Measurements from ENCODE around the gene ROR1. TPM values are rescaled to one million over a fixed set of nuclear protein-coding genes. Genes with fewer than 3 reads are reported as not detected.

ROR1 gene
- total and polyA plus RNA-seq, 2 of the 4 experiments (the other 2 are of a cell fraction) = 4.4 to 10.0 TPM

DNA sequence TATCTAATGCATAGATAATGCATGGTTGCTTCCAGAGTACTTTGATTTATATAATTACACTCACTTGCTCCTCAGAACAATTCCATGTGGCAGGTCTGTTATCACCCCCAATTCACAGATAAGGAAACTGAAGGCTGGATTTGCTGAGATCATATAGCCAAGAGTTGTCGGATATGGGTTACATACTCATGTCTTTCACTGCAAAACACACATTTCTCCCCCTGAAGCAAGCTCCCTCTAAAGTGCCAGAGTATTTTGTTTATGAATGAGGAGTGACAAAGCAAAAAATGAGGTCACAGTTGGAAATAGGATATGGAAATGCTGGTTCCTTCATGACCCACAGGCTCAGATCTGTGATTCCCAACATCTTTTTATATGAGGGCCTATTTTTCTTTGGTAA lies 134.2 kb downstream of the ROR1 start:
- peak; percentile 24; the same call in 1 of the 2 replicates for ATAC-seq (ENCODE audit: low read depth)
- Histone ChIP-seq H3K9me3 (ENCODE audit: control insufficient read depth, insufficient read depth, low read length) (no peaks in the 10 kb centered on the region), H3K4me2 (ENCODE audit: low read depth, low read length) (no peak overlapping the region), H2BK15ac (ENCODE audit: low read depth, low read length) (no peak overlapping the region), H3K14ac (replicated peaks; ENCODE audit: low read depth, low read length) (no peak overlapping the region), H4K20me1 (ENCODE audit: insufficient read depth, low read length) (no peaks in the 10 kb centered on the region), H3K4ac (ENCODE audit: low read depth, low read length) (no peak overlapping the region), H2BK20ac (ENCODE audit: low read depth, low read length) (no peak overlapping the region), H4K91ac (ENCODE audit: insufficient read depth, low read depth, low read length) (no peak overlapping the region), H3K79me1 (ENCODE audit: low read depth in 1 of 2, low read length in 2 of 2) (no peaks in the 10 kb centered on the region), H3K9me1 (ENCODE audit: insufficient read depth, low read length) (no peaks in the 10 kb centered on the region; the same call in 1 of the 2 replicates), H3K36me3 (ENCODE audit: control insufficient read depth, insufficient read depth, low read length) (no peaks in the 10 kb centered on the region), H2BK5ac (ENCODE audit: low read depth, low read length, poor library complexity, severe bottlenecking) (no peak overlapping the region), H3K56ac (ENCODE audit: extremely low read depth, insufficient read depth, low read length) (no peak overlapping the region), H2BK120ac (ENCODE audit: low read depth, low read length) (no peak overlapping the region), H3K9ac (ENCODE audit: low read depth, low read length) (no peak overlapping the region), H4K8ac (ENCODE audit: low read depth in 2 of 2, low read length in 2 of 2) (no peak overlapping the region), H2AFZ (replicated peaks; ENCODE audit: low read length, poor library complexity) (no peak overlapping the region), H2AK5ac (ENCODE audit: low read depth, low read length) (no peak overlapping the region), H3K18ac (ENCODE audit: low read depth, low read length) (no peak overlapping the region), H4K5ac (ENCODE audit: low read depth, low read length) (no peak overlapping the region), H2AK9ac (replicated peaks; ENCODE audit: low read depth, low read length, poor library complexity) (no peak overlapping the region), H3K27ac (ENCODE audit: insufficient read depth, low read length) (no peak overlapping the region), H3K4me1 (ENCODE audit: control insufficient read depth, insufficient read depth, low read length) (peaks cover 2% of the 10 kb centered on the region; the same call in 1 of the 2 replicates), H3K4me3 (ENCODE audit: insufficient read depth, low read depth, low read length) (no peak overlapping the region), H3K23ac (ENCODE audit: low read depth, low read length) (no peak overlapping the region), H3K27me3 (ENCODE audit: control insufficient read depth, insufficient read depth, low read length) (no peaks in the 10 kb centered on the region; the same call in 1 of the 2 replicates)
- intact Hi-C loops (cut with micrococcal nuclease) (no loop called here), in situ Hi-C loops (cut with MboI; ENCODE audit: low sequenced_read_pairs) (no loop called here), dilution Hi-C loops (cut with HindIII; ENCODE audit: low sequenced_read_pairs, unreplicated experiment) (no loop called here)
- ChIA-PET CTCF (interaction anchor here (0.7 to 0.9 kb wide), 2 partner anchors 10 to 87 kb away, joined by 3 to 5 read pairs; no protein-coding TSS in a partner anchor), POLR2A (ENCODE audit: unreplicated experiment) (no interaction called here)
- TF ChIP-seq MAFK (IDR thresholded peaks at IDR 0.05; ENCODE audit: low read depth, low read length) = peak; percentile 6; the same call in 1 of the 2 replicates
- no peak for TF ChIP-seq FOS (IDR thresholded peaks at IDR 0.05; ENCODE audit: low read depth, low read length)
- TF ChIP-seq NFE2L2 (IDR thresholded peaks at IDR 0.05; ENCODE audit: low read depth, low read length) = peak; percentile 85
- BruUV-seq (replicated peaks) = no TSS peak
- WGBS, 2 experiments (ENCODE audit: extremely low coverage in 2 of 2, insufficient read length in 1 of 2) = no CpG with 5 or more reads among the region's 1 CpG
- DNase-seq = peak; percentile 65
